K562 (cell line): ENCODE data around the gene EGR2. TPM values are rescaled to one million over a fixed set of nuclear protein-coding genes. Genes with fewer than 3 reads are reported as not detected.

Experiments used
- BCOR ChIP-seq: fragments of 450-650 bp; IDR thresholded peaks from 2 replicates; pipeline ENCODE4 v1.6.1; 2016
- CBX8 ChIP-seq: fragments of 200-600 bp; sonication (generic); IDR thresholded peaks from 2 replicates; pipeline ENCODE4 v1.6.1; 2012; ENCODE audit warnings: borderline replicate concordance, mixed run types, low read depth, mild to moderate bottlenecking, moderate library complexity, mixed read lengths, low read length, control low read depth, inconsistent platforms; ENCODE audit not compliant: poor library complexity, severe bottlenecking; ENCODE audit errors: extremely low read depth
- ETV5 ChIP-seq: sonication (generic); formaldehyde crosslinking; IDR thresholded peaks from 2 replicates; pipeline ENCODE4 v1.4.0; 2020; ENCODE audit warnings: low read depth, mild to moderate bottlenecking, missing genetic modification reagents
- FOXA3 ChIP-seq, 2 experiments: fragments of 450-650 bp in 1 of 2; sonication (generic) in 1 of 2; formaldehyde crosslinking; IDR thresholded peaks in 1 of 2; conservative IDR thresholded peaks in 1 of 2; 2 replicates each; pipeline versions ENCODE4 v1.4.0 to v1.8.0; 2020 to 2022; ENCODE audit warnings: mild to moderate bottlenecking in 2 of 2, missing genetic modification reagents in 1 of 2
- GTF2E2 ChIP-seq: fragments of 200-800 bp; sonication (Bioruptor generic); IDR thresholded peaks from 2 replicates; pipeline ENCODE4 v1.6.1; 2016; ENCODE audit warnings: missing genetic modification characterization, missing compliant biosample characterization
- HNRNPK ChIP-seq: fragments of 200-400 bp; formaldehyde crosslinking; IDR thresholded peaks from one replicate; pipeline ENCODE4 v1.6.1; 2018; ENCODE audit warnings: mild to moderate bottlenecking, low read depth, low read length; ENCODE audit not compliant: poor library complexity, severe bottlenecking
- HNRNPUL1 ChIP-seq: fragments of 200-400 bp; formaldehyde crosslinking; IDR thresholded peaks from 2 replicates; pipeline ENCODE4 v1.6.1; 2017; ENCODE audit warnings: low read length
- IFI16 ChIP-seq: fragments of 250-450 bp; sonication (Bioruptor Pico); IDR thresholded peaks from 2 replicates; pipeline ENCODE4 v2.1.2; 2022; ENCODE audit warnings: mild to moderate bottlenecking, inconsistent platforms
- MIER1 ChIP-seq: fragments of 450-650 bp; IDR thresholded peaks from 2 replicates; pipeline ENCODE4 v1.6.1; 2016; ENCODE audit warnings: antibody characterized with exemption, mild to moderate bottlenecking, low read depth
- PHF8 ChIP-seq: fragments of 200-600 bp; sonication (generic); IDR thresholded peaks from 2 replicates; pipeline ENCODE4 v1.6.1; 2012; ENCODE audit warnings: mixed run types, mild to moderate bottlenecking, inconsistent platforms, low read length, moderate library complexity, borderline replicate concordance
- RBBP5 ChIP-seq: fragments of 200-600 bp; sonication (generic); IDR thresholded peaks from 2 replicates; pipeline ENCODE4 v1.6.1; 2012; ENCODE audit warnings: borderline replicate concordance, mild to moderate bottlenecking, low read length, control low read depth, inconsistent platforms; ENCODE audit not compliant: insufficient read depth, poor library complexity, severe bottlenecking
- RNF2 ChIP-seq: sonication (generic); IDR thresholded peaks from 2 replicates; pipeline ENCODE4 v1.6.1; 2016
- SAP30 ChIP-seq: fragments of 200-600 bp; sonication (generic); IDR thresholded peaks from 2 replicates; pipeline ENCODE4 v1.6.1; 2012; ENCODE audit warnings: borderline replicate concordance, low read depth, mild to moderate bottlenecking, moderate library complexity, low read length, control low read depth, inconsistent platforms; ENCODE audit not compliant: insufficient read depth, poor library complexity, severe bottlenecking
- TAF9B ChIP-seq: fragments of 450-650 bp; IDR thresholded peaks from 2 replicates; pipeline ENCODE4 v1.6.1; 2018; ENCODE audit warnings: mild to moderate bottlenecking; ENCODE audit not compliant: partially characterized antibody
- ZBTB17 ChIP-seq: fragments of 450-650 bp; formaldehyde crosslinking; IDR thresholded peaks from 2 replicates; pipeline ENCODE4 v1.4.0; 2020; ENCODE audit warnings: mild to moderate bottlenecking
- ZFP36 ChIP-seq: fragments of 150-350 bp; IDR thresholded peaks from 2 replicates; pipeline ENCODE4 v1.6.1; 2018; ENCODE audit warnings: low read length, low read depth; ENCODE audit not compliant: partially characterized antibody
- polyA plus RNA-seq, 8 experiments: library from polyadenylated mRNA; depleted of rRNA in 4 of 8; stranded (reverse) in 5 of 8; unstranded in 3 of 8; fragments of >200 nt; fragmentation: Nextera tagmentation in 2 of 8; fragmentation: Illumina TruSeq in 1 of 8; extraction: Ambion mirVana in 2 of 8; extraction: Trizol in 1 of 8; gene quantifications; 2 replicates each; pipeline versions ENCODE4 v1.2.1 to v1.2.3, GENCODE V29; 2011 to 2014; ENCODE audit warnings: inconsistent platforms in 1 of 8, missing spikeins in 1 of 8
- total RNA-seq, 7 experiments: library from RNA; depleted of rRNA in 6 of 7; stranded (reverse); fragments of >200 nt in 6 of 7; fragmentation: Illumina TruSeq in 2 of 7; extraction: Trizol in 2 of 7; gene quantifications; 2 replicates each; pipeline versions ENCODE4 v1.2.1 to v1.2.3, GENCODE V29; 2011 to 2021; ENCODE audit warnings: low replicate concordance in 1 of 7
- TF ChIP-seq, protein P1 (sequence below): fragments of 250-450 bp; sonication (Bioruptor Pico); IDR thresholded peaks from 2 replicates; pipeline ENCODE4 v1.4.0; 2020; ENCODE audit warnings: mild to moderate bottlenecking, moderate library complexity, borderline replicate concordance
- TF ChIP-seq, protein P2 (sequence below): sonication (generic); formaldehyde crosslinking; IDR thresholded peaks from 2 replicates; pipeline ENCODE4 v1.8.1; 2023; ENCODE audit warnings: mild to moderate bottlenecking, missing genetic modification reagents
- TF ChIP-seq, protein P3 (sequence below): sonication (generic); formaldehyde crosslinking; IDR thresholded peaks from 2 replicates; pipeline ENCODE4 v1.8.1; 2023; ENCODE audit warnings: mild to moderate bottlenecking, missing genetic modification reagents
- TF ChIP-seq, protein P4 (sequence below): fragments of 250-450 bp; sonication (Bioruptor Pico); IDR thresholded peaks from 2 replicates; pipeline ENCODE4 v1.6.1; 2021; ENCODE audit warnings: mild to moderate bottlenecking

EGR2 gene
- total and polyA plus RNA-seq, 9 of the 15 experiments (the other 6 are each of a cell fraction or from before 2014, with no cell fraction given) = 0.08 to 0.18 (median 0.12) TPM; not detected in 4

DNA sequence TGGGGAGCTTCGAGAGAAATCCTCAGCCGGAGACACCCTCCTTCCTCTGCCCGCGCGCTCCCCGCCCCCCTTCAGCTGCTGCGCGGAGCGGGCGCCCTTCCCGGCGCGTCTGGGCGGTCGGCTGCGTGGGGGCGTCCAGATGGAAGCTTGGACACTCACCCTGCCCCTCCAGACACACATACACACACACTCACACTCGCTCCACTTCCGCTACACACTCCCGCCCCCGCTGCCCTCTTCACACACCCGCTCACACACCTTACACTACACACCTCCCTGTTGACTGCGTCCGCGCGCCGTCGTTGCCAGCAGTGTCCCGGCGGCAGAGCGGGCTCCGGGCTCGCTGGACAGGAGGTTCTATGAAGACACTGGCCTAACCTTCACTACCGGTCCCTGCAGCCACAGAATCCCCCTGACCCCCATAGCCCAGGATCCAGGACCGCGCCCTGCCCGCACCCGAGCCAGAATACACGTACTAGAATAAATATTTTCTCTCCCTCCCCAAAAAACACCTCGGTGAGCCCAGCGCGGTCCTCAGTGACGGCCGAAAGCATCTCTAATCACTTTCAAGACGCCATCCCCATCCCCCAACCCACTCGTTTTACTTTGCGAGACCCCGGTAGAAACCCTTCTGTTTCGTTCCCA, 1.1 kb upstream of the EGR2 start (continued):
- TF ChIP-seq RBBP5 = no peak
- TF ChIP-seq, protein P1, sequence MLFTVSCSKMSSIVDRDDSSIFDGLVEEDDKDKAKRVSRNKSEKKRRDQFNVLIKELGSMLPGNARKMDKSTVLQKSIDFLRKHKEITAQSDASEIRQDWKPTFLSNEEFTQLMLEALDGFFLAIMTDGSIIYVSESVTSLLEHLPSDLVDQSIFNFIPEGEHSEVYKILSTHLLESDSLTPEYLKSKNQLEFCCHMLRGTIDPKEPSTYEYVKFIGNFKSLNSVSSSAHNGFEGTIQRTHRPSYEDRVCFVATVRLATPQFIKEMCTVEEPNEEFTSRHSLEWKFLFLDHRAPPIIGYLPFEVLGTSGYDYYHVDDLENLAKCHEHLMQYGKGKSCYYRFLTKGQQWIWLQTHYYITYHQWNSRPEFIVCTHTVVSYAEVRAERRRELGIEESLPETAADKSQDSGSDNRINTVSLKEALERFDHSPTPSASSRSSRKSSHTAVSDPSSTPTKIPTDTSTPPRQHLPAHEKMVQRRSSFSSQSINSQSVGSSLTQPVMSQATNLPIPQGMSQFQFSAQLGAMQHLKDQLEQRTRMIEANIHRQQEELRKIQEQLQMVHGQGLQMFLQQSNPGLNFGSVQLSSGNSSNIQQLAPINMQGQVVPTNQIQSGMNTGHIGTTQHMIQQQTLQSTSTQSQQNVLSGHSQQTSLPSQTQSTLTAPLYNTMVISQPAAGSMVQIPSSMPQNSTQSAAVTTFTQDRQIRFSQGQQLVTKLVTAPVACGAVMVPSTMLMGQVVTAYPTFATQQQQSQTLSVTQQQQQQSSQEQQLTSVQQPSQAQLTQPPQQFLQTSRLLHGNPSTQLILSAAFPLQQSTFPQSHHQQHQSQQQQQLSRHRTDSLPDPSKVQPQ = no peak
- TF ChIP-seq MIER1 = no peak
- TF ChIP-seq BCOR = peak; percentile 58; the same call in 1 of the 2 replicates
- TF ChIP-seq ETV5 (CRISPR knock-in tag) = peak; percentile 72
- TF ChIP-seq FOXA3 (CRISPR knock-in tag; conservative IDR thresholded peaks at IDR 0.05 in 1 of 2, IDR thresholded peaks at IDR 0.05 in 1 of 2) = no peak
- TF ChIP-seq, protein P2, sequence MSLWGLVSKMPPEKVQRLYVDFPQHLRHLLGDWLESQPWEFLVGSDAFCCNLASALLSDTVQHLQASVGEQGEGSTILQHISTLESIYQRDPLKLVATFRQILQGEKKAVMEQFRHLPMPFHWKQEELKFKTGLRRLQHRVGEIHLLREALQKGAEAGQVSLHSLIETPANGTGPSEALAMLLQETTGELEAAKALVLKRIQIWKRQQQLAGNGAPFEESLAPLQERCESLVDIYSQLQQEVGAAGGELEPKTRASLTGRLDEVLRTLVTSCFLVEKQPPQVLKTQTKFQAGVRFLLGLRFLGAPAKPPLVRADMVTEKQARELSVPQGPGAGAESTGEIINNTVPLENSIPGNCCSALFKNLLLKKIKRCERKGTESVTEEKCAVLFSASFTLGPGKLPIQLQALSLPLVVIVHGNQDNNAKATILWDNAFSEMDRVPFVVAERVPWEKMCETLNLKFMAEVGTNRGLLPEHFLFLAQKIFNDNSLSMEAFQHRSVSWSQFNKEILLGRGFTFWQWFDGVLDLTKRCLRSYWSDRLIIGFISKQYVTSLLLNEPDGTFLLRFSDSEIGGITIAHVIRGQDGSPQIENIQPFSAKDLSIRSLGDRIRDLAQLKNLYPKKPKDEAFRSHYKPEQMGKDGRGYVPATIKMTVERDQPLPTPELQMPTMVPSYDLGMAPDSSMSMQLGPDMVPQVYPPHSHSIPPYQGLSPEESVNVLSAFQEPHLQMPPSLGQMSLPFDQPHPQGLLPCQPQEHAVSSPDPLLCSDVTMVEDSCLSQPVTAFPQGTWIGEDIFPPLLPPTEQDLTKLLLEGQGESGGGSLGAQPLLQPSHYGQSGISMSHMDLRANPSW (CRISPR knock-in tag) = no peak
- TF ChIP-seq SAP30 = peak; percentile 44
- no peak for TF ChIP-seq CBX8
- TF ChIP-seq GTF2E2 (tag) = no peak
- no peak; the same call in 1 of the 2 replicates for TF ChIP-seq RNF2
- TF ChIP-seq, protein P3, sequence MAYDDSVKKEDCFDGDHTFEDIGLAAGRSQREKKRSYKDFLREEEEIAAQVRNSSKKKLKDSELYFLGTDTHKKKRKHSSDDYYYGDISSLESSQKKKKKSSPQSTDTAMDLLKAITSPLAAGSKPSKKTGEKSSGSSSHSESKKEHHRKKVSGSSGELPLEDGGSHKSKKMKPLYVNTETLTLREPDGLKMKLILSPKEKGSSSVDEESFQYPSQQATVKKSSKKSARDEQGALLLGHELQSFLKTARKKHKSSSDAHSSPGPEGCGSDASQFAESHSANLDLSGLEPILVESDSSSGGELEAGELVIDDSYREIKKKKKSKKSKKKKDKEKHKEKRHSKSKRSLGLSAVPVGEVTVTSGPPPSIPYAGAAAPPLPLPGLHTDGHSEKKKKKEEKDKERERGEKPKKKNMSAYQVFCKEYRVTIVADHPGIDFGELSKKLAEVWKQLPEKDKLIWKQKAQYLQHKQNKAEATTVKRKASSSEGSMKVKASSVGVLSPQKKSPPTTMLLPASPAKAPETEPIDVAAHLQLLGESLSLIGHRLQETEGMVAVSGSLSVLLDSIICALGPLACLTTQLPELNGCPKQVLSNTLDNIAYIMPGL (CRISPR knock-in tag) = no peak
- TF ChIP-seq, protein P4, sequence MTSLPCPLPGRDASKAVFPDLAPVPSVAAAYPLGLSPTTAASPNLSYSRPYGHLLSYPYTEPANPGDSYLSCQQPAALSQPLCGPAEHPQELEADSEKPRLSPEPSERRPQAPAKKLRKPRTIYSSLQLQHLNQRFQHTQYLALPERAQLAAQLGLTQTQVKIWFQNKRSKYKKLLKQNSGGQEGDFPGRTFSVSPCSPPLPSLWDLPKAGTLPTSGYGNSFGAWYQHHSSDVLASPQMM = no peak
- TF ChIP-seq IFI16 = no peak
- TF ChIP-seq ZFP36 = no peak
- TF ChIP-seq ZBTB17 = no peak
- TF ChIP-seq TAF9B = no peak
- no peak for TF ChIP-seq HNRNPUL1
- no peak for TF ChIP-seq PHF8
- TF ChIP-seq HNRNPK = no peak
